Measurements from ENCODE around the gene PRMT2.
"Not testable (repeated sequence)": the region's sequence is repeated elsewhere in the genome, so short reads cannot be mapped to it uniquely, and the experiment has no call there.

The PRMT2 gene

GRCh38 chr21:46668904-46669303 is 33.4 kb downstream of the PRMT2 start:
- DNase-seq (ENCODE audit: low read depth), result not testable (repeated sequence)

- no peak for DNase-seq (ENCODE audit: low read depth)
Observed at GRCh38 chr21:46674430-46675007, 39.0 kb downstream of the PRMT2 start.

- no peak for DNase-seq (ENCODE audit: low read depth)
Observed at GRCh38 chr21:46675595-46676280, 40.3 kb downstream of the PRMT2 start.

- DNase-seq (ENCODE audit: low read depth), result not testable (repeated sequence)
Observed at GRCh38 chr21:46676542-46676941, 41.1 kb downstream of the PRMT2 start.

GRCh38 chr21:46681593-46681992 is 46.1 kb downstream of the PRMT2 start:
- DNase-seq (ENCODE audit: low read depth), result not testable (repeated sequence)

- DNase-seq (ENCODE audit: low read depth), result not testable (repeated sequence)
Observed at GRCh38 chr21:46698652-46699051, 63.2 kb downstream of the PRMT2 start.

- DNase-seq (ENCODE audit: low read depth), result not testable (repeated sequence)
Observed at GRCh38 chr21:46699104-46699503, 63.6 kb downstream of the PRMT2 start.
